HG03103 (cell line): ENCODE measurements around the gene SUCLA2.
"Not testable (repeated sequence)": the region's sequence is repeated elsewhere in the genome, so short reads cannot be mapped to it uniquely, and the experiment has no call there.

Experiments
- ATAC-seq: cut with Tn5 transposase; IDR thresholded peaks from one replicate; pipeline ENCODE4 v1.9.1; 2021; ENCODE audit warnings: low read depth; ENCODE audit not compliant: unreplicated experiment

The SUCLA2 gene

DNA sequence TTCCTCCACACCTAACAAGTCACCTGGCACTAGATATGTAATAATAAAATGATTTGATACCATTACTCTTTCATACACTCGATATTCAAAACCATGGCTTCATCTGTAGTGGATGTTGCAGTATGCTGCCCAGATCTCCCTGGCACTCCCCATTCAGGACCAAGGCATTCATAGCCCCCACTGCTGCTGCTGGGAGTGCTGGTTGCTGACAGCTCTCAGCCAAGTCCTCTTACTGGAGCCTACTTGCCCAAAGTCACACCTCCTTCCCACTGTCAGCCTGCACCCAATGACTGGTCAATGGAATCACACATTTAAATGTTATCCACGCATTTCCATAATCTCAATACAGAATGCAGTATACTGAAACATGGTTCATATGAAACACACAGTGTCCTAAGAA is 3.7 kb downstream of the SUCLA2 start:
- ATAC-seq = no peak

- ATAC-seq = no peak
Measured at GRCh38 chr13:47991859-47992258, 9.2 kb downstream of the SUCLA2 start.

GRCh38 chr13:47990920-47991466 is 10.1 kb downstream of the SUCLA2 start:
- ATAC-seq = no peak

- ATAC-seq = no peak
Measured at GRCh38 chr13:47990427-47990826, 10.6 kb downstream of the SUCLA2 start.

GRCh38 chr13:47983070-47983469 is 18.0 kb downstream of the SUCLA2 start:
- ATAC-seq = no peak

- ATAC-seq = no peak
Measured at GRCh38 chr13:47976325-47976724, 24.7 kb downstream of the SUCLA2 start.

DNA sequence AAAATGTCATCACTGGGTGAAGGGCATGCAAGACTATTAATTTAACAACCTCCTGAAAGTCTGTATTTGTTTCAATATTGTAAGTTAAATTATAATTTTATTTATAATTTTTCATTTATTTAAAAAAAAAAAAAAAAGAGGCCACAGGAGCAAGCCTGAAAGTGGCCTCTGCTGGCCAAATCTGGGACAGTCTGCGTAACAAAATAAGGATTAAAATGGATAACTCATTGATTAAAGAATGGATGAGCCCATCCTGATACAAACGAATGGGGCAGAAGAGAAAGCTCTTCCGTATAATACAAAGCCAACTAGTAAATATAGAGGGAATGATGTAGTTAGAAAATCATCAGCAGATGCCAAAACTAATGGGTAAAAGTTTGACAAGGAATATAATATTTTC is 36.2 kb downstream of the SUCLA2 start:
- ATAC-seq = no peak

GRCh38 chr13:47962237-47962636 is 38.8 kb downstream of the SUCLA2 start:
- ATAC-seq = no peak

DNA sequence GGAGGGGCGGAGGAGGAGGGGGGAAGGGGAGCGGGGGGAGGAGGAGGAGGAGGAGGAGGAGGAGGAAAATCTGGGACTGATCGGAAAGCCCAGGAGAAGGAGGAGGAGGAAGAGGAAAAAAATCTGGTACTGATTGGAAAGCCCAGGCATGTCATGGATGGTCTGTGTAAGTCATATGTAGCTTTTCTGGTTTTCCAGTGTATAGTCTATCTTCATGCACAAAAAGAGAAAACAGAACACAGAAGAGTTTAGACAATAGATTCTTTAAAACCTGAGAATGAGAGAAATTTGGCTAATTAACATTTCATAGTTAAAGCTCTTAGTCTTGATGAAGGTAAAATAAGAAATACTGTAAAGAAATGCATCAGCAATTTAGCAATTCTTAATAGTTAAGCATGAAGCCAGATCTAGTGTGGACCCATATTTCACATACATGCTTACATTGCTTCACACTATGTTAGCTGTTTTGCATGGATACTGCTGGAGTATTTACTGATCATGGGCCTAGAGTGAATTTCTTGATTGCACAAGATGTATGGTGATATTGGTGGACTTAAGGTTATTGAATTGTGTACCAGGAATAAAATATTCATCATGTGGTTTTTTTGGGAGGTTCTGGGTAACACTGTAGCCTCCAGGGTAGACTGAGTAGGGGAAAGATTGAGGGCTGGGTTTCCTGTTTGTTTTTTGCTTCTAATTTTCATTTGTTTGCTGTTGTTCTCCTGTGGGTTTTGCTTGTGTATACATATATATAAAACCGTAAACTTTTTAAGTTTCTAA is 41.4 kb downstream of the SUCLA2 start:
- no peak for ATAC-seq

DNA sequence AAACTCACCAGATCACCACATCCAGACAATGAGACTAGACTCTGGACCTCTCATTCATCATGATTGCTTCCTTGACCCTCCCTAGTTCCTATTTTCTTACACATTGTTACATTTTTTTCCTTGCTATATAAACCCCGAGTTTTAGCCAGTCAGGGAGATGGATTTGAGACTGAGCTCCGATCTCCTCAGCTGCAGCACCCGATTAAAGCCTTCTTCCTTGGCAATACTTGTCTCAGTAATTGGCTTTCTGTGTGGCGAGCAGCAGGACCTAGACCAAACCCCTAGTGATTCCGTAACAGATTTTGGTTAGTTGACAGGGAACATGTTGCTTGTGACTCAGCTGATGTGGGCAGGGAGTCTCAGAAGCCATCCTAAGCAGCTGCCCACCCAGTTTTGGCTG is 44.0 kb downstream of the SUCLA2 start:
- ATAC-seq = no peak

DNA sequence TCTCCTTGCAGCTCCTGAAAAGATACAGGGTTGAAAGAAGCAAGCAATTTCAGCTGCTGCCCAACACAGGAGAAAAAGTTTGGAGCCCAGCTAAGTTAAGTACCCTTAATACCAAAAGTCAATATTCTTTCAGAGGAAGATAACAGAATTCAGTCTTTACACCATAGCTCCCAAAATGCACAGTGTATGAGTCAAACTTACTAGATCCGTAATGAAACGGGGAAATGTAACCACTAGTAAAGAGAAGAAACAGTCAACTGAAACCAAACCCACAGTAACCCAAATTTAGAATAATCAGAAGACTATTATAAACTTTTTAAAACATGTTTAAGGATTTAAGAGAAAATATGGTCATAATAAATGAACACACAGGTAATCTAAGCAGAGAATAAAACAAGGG is 45.2 kb downstream of the SUCLA2 start:
- no peak for ATAC-seq

DNA sequence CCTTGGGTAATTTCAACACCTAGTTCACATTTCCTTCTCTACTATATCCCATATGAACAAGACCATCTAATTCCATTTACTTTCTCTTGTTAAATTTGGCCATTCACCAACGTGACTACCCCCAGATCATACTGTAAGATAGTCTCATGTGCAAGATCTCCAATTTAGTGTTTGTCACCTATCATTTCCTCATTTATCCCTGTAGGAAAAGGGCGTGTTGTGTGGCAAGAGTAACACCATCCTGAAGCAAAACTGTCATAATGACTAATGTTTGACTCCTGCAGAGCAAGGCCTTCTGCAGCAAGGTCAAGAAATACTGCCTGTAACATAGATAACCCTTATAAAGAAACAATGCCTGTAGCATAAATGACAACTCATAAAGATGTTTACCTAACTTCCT is 51.3 kb downstream of the SUCLA2 start:
- no peak for ATAC-seq

- no peak for ATAC-seq
Measured at GRCh38 chr13:47945738-47946137, 55.3 kb downstream of the SUCLA2 start.

- not testable (repeated sequence) for ATAC-seq
Measured at GRCh38 chr13:47945146-47945545, 55.9 kb downstream of the SUCLA2 start.

DNA sequence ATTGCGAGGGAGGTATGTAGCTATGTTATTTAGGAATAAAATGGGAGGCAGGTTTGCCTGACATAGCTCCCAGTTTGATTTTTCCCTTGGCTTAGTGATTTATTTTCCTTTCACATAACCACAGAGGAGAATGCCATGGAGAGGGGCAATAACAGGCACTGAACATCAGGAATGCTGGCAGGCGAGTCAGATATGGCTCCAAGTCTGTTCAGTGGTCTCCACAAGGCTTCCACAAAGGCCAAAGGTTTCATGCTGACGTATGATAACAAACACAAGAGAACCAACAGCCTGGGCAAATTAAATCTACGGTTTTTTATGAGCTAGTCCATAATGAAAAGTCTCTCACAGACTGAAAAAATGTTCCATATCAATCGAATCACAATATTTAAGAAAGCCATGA is 66.7 kb downstream of the SUCLA2 start:
- ATAC-seq = no peak

DNA sequence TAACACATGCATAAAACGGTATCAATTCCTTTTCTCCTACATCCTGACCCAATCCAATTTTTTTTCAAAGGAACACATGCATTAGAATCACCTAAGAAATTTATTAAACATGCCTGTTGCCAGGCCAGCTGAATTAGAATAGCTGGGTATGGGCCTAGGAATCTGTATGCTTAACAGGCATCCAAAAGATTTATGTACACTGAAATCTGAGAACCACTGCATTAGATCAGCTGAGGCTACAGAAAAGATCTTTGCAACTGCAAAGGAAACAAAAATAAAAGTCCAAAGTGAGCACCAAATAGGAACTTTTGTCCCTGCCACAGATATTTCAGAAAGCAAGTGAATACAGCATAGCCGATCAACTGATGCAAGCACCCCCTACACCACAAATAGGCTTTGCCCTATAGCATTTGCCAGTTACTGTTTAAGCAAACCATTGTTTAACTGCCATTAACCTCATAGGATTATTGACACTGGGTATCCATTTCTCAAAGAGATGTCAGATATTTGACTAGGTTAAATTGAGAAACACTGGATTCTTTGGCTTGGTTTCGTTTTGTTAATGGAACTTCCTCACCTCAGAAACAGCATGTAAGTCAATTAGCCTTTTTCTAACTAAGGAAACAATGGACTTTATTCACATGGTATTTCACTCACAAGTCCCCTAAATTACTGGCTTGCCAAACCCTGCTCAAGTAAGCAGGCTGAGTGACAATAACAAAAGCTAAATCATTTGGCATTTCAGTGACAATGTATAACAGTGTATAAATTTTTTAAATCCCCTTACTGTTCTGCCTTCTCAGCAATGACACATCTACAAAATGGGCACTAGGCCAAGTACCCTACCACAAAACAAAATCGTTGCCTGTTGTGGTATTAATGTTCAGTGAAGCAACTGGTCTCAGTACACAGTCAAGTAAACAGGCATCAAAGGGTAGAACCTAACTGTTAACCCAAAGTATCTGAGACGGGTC is 67.8 kb downstream of the SUCLA2 start:
- ATAC-seq = no peak

DNA sequence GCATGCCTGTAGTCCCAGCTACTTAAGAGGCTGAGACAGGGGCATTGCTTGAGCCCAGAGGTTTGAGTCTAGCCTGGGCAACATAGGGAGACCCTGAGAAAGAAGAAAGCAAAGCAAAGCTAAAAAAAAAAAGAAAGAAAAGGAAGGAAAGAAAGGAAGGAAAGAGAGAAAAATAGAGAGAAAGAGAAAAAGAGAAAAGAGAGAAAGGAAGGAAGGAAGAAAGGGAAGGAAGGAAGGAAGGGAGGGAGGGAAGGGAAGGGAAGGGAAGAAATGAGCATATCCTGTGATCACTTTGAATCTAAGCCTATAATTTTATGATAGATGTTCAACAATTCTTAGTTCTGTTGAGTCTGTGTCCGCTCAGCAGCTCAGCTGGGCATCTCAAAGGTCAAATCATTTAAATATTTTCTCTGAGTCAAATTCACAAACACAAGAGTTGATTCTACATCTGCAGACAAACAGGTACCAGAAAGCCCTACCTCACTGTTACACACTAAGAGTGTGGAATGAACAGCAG is 70.4 kb downstream of the SUCLA2 start:
- ATAC-seq = no peak

DNA sequence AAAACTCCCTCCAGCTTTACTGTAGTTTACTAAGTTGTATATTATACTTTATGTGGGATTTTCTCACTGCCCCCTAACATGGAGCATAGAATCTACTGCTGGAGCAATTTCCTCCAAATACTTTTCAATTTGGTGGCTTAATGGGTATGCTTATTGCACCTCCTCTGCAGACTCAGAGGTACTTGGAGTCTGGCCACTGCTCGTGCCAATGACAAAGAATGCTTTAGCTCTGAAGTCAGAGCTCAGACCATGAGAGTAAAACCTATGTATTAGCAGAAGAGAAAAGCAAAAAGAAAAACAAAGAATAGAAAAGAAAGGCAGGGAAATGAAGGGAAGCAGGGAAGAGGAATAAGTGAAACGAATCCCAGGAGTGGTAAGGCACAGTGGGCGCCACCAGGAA is 71.9 kb downstream of the SUCLA2 start:
- no peak for ATAC-seq

GRCh38 chr13:47917022-47917574 is 84.0 kb downstream of the SUCLA2 start:
- ATAC-seq = no peak

GRCh38 chr13:47908197-47908902 is 92.7 kb downstream of the SUCLA2 start:
- no peak for ATAC-seq
